ENCODE data around the gene STKLD1.

Gene STKLD1

GRCh38 chr9:133453651-133454050, 77.5 kb downstream of the STKLD1 start:
- Histone ChIP-seq H3K4me2 (ENCODE audit: low read depth, low read length, poor library complexity, severe bottlenecking) (no peak overlapping the region), H2AFZ (ENCODE audit: low read length) (no peak overlapping the region)

GRCh38 chr9:133454325-133454724, 78.2 kb downstream of the STKLD1 start:
- Histone ChIP-seq H3K9ac (ENCODE audit: low read depth, low read length, poor library complexity, severe bottlenecking) (no peak overlapping the region), H3K4me3 (ENCODE audit: low read length, poor library complexity, severe bottlenecking) (no peak overlapping the region), H4K20me1 (ENCODE audit: insufficient read depth, low read length, poor library complexity, severe bottlenecking) (no peaks in the 10 kb centered on the region), H3K9me2 (replicated peaks; ENCODE audit: low read depth, low read length) (no peaks in the 10 kb centered on the region), H3K27me3 (ENCODE audit: insufficient read depth, low read length, poor library complexity, severe bottlenecking) (no peaks in the 10 kb centered on the region), H3K4me2 (ENCODE audit: low read depth, low read length, poor library complexity, severe bottlenecking) (no peak overlapping the region), H3K79me2 (ENCODE audit: insufficient read depth, low read length) (no peaks in the 10 kb centered on the region), H3F3A (ENCODE audit: low read depth) (no peaks in the 10 kb centered on the region), H3K4me1 (ENCODE audit: insufficient read depth, low read length, poor library complexity, severe bottlenecking) (peaks cover 7% of the 10 kb centered on the region), H3K9me3 (ENCODE audit: insufficient read depth, low read depth, low read length) (no peaks in the 10 kb centered on the region), H3K36me3 (ENCODE audit: insufficient read depth, low read length) (no peaks in the 10 kb centered on the region), H2AFZ (ENCODE audit: low read length) (no peak overlapping the region)
- TF ChIP-seq EZH2phosphoT487 (IDR thresholded peaks at IDR 0.05; ENCODE audit: borderline replicate concordance) (no peak), CTCF (conservative IDR thresholded peaks at IDR 0.05; ENCODE audit: low read length) (no peak)

More at GRCh38 chr9:133453651-133454050, 77.5 kb downstream of the STKLD1 start:
- Histone ChIP-seq H3F3A (ENCODE audit: low read depth) (no peaks in the 10 kb centered on the region), H4K20me1 (ENCODE audit: insufficient read depth, low read length, poor library complexity, severe bottlenecking) (no peaks in the 10 kb centered on the region), H3K9ac (ENCODE audit: low read depth, low read length, poor library complexity, severe bottlenecking) (no peak overlapping the region), H3K9me2 (replicated peaks; ENCODE audit: low read depth, low read length) (no peaks in the 10 kb centered on the region), H3K27me3 (ENCODE audit: insufficient read depth, low read length, poor library complexity, severe bottlenecking) (no peaks in the 10 kb centered on the region), H3K9me3 (ENCODE audit: insufficient read depth, low read depth, low read length) (no peaks in the 10 kb centered on the region), H3K4me1 (ENCODE audit: insufficient read depth, low read length, poor library complexity, severe bottlenecking) (no peaks in the 10 kb centered on the region), H3K36me3 (ENCODE audit: insufficient read depth, low read length) (no peaks in the 10 kb centered on the region), H3K79me2 (ENCODE audit: insufficient read depth, low read length) (no peaks in the 10 kb centered on the region), H3K4me3 (ENCODE audit: low read length, poor library complexity, severe bottlenecking) (no peak overlapping the region)
- no peak for TF ChIP-seq EZH2phosphoT487 (IDR thresholded peaks at IDR 0.05; ENCODE audit: borderline replicate concordance)
- no peak for TF ChIP-seq CTCF (conservative IDR thresholded peaks at IDR 0.05; ENCODE audit: low read length)

DNA sequence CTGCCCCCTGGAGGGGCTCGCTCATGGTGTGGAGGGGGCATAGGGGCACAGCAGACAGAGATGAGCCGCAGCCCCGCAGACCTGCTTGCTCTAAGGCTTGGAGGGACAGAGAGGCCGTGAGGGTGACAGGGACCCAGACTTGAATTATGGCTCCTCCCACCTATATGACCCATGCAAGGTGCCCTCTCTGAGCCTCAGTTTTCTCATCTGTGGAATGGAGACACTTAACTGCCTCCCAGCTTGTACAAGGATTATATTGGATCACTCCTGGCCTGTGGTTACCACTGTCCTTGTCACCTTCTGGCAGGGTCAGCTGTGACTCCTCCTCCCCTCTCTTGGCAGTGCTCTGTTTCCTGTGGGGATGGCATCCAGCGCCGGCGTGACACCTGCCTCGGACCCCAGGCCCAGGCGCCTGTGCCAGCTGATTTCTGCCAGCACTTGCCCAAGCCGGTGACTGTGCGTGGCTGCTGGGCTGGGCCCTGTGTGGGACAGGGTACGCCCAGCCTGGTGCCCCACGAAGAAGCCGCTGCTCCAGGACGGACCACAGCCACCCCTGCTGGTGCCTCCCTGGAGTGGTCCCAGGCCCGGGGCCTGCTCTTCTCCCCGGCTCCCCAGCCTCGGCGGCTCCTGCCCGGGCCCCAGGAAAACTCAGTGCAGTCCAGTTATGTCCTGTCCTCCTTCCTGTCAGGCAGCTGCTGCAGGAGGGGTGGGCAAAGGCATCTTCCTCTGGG, 78.9 kb downstream of the STKLD1 start:
- Histone ChIP-seq H3K36me3 (ENCODE audit: insufficient read depth, low read length) (no peaks in the 10 kb centered on the region), H3K4me2 (ENCODE audit: low read depth, low read length, poor library complexity, severe bottlenecking) (no peak overlapping the region), H3K4me1 (ENCODE audit: insufficient read depth, low read length, poor library complexity, severe bottlenecking) (peaks cover 8% of the 10 kb centered on the region), H2AFZ (ENCODE audit: low read length) (no peak overlapping the region), H3K9me2 (replicated peaks; ENCODE audit: low read depth, low read length) (no peaks in the 10 kb centered on the region), H3K9ac (ENCODE audit: low read depth, low read length, poor library complexity, severe bottlenecking) (no peak overlapping the region), H3F3A (ENCODE audit: low read depth) (no peaks in the 10 kb centered on the region), H3K79me2 (ENCODE audit: insufficient read depth, low read length) (no peaks in the 10 kb centered on the region), H3K9me3 (ENCODE audit: insufficient read depth, low read depth, low read length) (no peaks in the 10 kb centered on the region), H4K20me1 (ENCODE audit: insufficient read depth, low read length, poor library complexity, severe bottlenecking) (no peaks in the 10 kb centered on the region), H3K4me3 (ENCODE audit: low read length, poor library complexity, severe bottlenecking) (no peak overlapping the region), H3K27me3 (ENCODE audit: insufficient read depth, low read length, poor library complexity, severe bottlenecking) (no peaks in the 10 kb centered on the region)
- TF ChIP-seq EZH2phosphoT487 (IDR thresholded peaks at IDR 0.05; ENCODE audit: borderline replicate concordance) (no peak), CTCF (conservative IDR thresholded peaks at IDR 0.05; ENCODE audit: low read length) (no peak)

Measured in Loucy (cell line).